ENCODE results near the gene FN1.

The FN1 gene

GRCh38 chr2:215383652-215384279, 52.1 kb downstream of the FN1 start:
- no peak for DNase-seq (ENCODE audit: low read depth)

- DNase-seq (ENCODE audit: low read depth), result no peak
Observed at GRCh38 chr2:215382480-215382879, 53.4 kb downstream of the FN1 start.

GRCh38 chr2:215382011-215382410, 53.9 kb downstream of the FN1 start:
- DNase-seq (ENCODE audit: low read depth), result no peak

GRCh38 chr2:215380699-215381098, 55.2 kb downstream of the FN1 start:
- DNase-seq (ENCODE audit: low read depth), result no peak

- no peak for DNase-seq (ENCODE audit: low read depth)
Observed at GRCh38 chr2:215379948-215380347, 55.9 kb downstream of the FN1 start.

- no peak for DNase-seq (ENCODE audit: low read depth)
Observed at GRCh38 chr2:215379039-215379438, 56.8 kb downstream of the FN1 start.

- no peak for DNase-seq (ENCODE audit: low read depth)
Observed at GRCh38 chr2:215378045-215378444, 57.8 kb downstream of the FN1 start.

- DNase-seq (ENCODE audit: low read depth), result no peak
Observed at GRCh38 chr2:215377283-215377682, 58.6 kb downstream of the FN1 start.

- no peak for DNase-seq (ENCODE audit: low read depth)
Observed at GRCh38 chr2:215376103-215376780, 59.6 kb downstream of the FN1 start.

- DNase-seq (ENCODE audit: low read depth), result no peak
Observed at GRCh38 chr2:215375467-215375830, 60.4 kb downstream of the FN1 start.

GRCh38 chr2:215374642-215375466, 61.0 kb downstream of the FN1 start:
- DNase-seq (ENCODE audit: low read depth), result no peak

GRCh38 chr2:215374002-215374401, 61.9 kb downstream of the FN1 start:
- DNase-seq (ENCODE audit: low read depth), result no peak

GRCh38 chr2:215372968-215373649, 62.8 kb downstream of the FN1 start:
- DNase-seq (ENCODE audit: low read depth), result no peak

GRCh38 chr2:215371915-215372897, 63.7 kb downstream of the FN1 start:
- DNase-seq (ENCODE audit: low read depth), result no peak

- no peak for DNase-seq (ENCODE audit: low read depth)
Observed at GRCh38 chr2:215370112-215370965, 65.5 kb downstream of the FN1 start.

- no peak for DNase-seq (ENCODE audit: low read depth)
Observed at GRCh38 chr2:215369181-215369760, 66.6 kb downstream of the FN1 start.

GRCh38 chr2:215368493-215368809, 67.4 kb downstream of the FN1 start:
- no peak for DNase-seq (ENCODE audit: low read depth)

- no peak for DNase-seq (ENCODE audit: low read depth)
Observed at GRCh38 chr2:215367662-215368492, 68.0 kb downstream of the FN1 start.

- DNase-seq (ENCODE audit: low read depth), result no peak
Observed at GRCh38 chr2:215366440-215367032, 69.3 kb downstream of the FN1 start.
